Stimulated activated CD8-positive, alpha-beta memory T cell treated with anti-CD3 and anti-CD28 coated beads, Interleukin-4, amount 100 ng/mL, for 1 hour (primary cell): Measurements from ENCODE around the gene PCDHGA12.

Source experiments
- DNase-seq, 2 donors: peaks; one replicate each; pipeline ENCODE4 v3.0.0-alpha.2; 2020; ENCODE audit warnings: low read depth in 2 of 2, low spot score in 1 of 2

Gene PCDHGA12

DNA sequence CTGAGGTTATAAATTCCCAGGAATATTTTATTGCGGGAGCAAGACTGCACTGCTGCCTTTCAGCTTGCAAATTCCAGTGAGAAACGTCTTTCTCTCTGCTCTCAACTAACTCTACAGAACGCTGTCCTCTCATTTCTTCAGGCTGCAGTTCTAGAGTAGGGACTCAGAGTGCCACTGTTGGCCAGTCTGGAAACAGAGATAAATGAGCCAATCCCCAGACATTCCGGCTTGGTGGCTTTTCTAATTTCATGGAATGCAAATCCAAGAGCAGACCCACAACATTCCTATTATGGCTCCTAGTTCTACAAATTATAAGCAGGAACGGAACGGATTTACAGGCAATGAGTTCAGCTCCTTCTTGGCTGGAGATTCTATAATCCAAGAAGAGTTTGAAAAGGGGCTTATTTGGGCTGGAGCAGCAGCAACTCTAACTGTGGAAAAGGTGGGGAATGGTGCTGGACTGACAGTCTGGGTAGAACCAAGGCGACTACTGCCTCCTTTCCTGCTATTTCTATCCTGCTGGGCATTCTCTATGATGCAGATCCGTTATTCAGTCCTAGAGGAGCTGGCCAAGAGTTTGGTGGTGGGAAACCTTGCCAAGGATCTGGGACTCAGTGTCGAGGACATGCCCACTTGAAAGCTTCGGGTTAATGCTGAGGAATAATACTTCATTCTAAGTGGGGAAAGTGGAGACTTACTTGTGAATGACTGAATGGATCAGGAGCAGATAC lies 9.3 kb downstream of the PCDHGA12 start:
- no peak for DNase-seq

DNA sequence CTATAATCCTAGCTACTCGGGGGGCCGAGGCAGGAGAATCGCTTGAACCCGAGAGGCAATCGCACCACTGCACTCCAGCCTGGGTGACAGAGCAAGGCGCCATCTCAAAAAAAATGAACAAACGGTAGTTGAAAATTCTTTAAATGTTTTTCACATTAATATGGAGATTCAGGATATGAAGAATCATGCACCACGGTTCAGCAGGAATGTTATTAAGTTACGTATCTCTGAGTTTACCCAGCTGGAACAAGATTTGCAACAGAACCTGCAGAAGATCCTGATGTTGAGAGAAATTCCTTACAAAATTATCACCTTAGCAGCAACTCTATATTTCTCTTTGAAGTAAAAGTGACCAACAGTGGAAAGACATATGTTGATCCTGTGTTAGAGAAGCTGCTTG lies 10.0 kb downstream of the PCDHGA12 start:
- no peak for DNase-seq

DNA sequence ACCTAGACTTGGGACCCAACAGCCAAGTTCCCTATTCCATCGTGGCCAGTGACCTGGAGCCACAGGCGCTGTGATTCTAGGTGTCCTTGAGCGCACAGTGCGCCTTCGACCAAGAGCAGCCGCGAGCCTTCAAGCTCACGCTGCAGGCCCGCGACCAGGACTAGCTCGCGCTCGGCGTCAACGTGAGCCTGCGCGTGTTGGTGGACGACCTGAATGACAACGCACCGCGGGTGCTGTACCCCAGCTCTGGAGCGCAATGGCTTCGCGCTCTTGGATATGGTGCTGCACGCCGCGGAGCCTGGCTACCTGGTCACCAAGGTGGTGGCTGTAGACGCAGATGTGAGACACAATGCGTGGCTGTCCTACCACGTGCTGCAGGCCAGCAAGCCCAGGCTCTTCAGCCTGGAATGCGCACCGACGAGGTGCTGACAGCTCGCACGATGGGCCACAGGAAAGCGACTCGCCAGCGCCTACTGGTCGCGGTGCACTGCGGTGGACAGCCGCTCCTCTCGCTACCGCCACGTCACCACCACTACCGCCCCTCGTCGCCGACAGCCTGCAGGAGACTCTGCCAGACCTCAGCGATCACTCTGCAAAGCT lies 11.4 kb downstream of the PCDHGA12 start:
- no peak for DNase-seq

DNA sequence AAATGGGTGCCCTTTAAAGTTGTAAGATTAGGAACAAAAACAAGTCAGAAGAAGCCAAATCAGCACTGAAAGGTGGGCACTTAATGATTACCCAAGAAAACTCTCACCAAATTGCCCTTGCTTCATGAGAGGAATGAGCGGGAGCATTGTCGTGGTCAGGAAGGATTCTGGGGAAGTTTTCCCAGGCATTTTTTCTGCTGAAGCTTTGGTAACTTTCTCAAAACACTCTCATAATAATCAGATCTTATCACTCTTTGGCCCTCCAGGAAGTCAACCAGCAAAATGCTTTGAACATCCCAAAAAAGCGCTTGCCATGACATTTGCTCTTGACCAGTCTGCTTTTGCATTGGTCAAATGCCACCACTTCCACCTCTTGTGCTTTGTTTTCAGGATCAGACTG lies 35.0 kb downstream of the PCDHGA12 start:
- no peak for DNase-seq

DNA sequence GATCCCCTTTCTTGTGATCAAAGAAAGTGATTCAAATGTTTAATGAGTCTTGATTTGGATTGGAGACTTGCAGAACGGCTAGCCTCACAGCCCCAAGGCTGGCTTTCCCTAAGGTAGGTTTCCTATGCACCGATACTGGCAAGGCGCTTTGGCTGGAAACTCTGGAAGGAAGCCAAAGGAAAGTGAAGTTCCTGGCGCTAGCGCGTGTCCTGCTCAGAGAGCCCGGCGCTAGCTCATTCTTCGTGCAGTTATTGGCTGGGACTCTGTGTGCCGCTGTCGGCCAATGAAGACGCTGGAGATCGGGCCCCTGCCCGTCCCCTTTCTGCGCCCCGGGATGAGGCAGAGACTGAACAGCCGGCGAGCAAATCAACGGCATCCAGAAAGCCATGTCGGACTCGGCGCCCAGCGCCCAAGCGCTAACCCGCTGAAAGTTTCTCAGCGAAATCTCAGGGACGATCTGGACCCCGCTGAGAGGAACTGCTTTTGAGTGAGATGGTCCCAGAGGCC lies 45.4 kb downstream of the PCDHGA12 start, which contains the start of gene PCDHGC3:
Gene PCDHGC3 (plus strand): TSS at position 342 of the 507 bp plus-strand sequence. CDS start 151 bp downstream, at position 493.
- DNase-seq: no peak

DNA sequence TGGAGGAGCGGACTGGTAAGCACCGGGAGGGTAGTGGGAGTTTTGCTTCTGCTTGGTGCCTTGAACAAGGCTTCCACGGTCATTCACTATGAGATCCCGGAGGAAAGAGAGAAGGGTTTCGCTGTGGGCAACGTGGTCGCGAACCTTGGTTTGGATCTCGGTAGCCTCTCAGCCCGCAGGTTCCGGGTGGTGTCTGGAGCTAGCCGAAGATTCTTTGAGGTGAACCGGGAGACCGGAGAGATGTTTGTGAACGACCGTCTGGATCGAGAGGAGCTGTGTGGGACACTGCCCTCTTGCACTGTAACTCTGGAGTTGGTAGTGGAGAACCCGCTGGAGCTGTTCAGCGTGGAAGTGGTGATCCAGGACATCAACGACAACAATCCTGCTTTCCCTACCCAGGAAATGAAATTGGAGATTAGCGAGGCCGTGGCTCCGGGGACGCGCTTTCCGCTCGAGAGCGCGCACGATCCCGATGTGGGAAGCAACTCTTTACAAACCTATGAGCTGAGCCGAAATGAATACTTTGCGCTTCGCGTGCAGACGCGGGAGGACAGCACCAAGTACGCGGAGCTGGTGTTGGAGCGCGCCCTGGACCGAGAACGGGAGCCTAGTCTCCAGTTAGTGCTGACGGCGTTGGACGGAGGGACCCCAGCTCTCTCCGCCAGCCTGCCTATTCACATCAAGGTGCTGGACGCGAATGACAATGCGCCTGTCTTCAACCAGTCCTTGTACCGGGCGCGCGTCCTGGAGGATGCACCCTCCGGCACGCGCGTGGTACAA lies 46.0 kb downstream of the PCDHGA12 start:
- no peak for DNase-seq

DNA sequence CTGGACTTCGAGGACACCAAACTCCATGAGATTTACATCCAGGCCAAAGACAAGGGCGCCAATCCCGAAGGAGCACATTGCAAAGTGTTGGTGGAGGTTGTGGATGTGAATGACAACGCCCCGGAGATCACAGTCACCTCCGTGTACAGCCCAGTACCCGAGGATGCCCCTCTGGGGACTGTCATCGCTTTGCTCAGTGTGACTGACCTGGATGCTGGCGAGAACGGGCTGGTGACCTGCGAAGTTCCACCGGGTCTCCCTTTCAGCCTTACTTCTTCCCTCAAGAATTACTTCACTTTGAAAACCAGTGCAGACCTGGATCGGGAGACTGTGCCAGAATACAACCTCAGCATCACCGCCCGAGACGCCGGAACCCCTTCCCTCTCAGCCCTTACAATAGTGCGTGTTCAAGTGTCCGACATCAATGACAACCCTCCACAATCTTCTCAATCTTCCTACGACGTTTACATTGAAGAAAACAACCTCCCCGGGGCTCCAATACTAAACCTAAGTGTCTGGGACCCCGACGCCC lies 46.8 kb downstream of the PCDHGA12 start:
- DNase-seq: no peak

DNA sequence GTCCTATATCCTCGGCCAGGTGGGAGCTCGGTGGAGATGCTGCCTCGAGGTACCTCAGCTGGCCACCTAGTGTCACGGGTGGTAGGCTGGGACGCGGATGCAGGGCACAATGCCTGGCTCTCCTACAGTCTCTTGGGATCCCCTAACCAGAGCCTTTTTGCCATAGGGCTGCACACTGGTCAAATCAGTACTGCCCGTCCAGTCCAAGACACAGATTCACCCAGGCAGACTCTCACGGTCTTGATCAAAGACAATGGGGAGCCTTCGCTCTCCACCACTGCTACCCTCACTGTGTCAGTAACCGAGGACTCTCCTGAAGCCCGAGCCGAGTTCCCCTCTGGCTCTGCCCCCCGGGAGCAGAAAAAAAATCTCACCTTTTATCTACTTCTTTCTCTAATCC lies 47.5 kb downstream of the PCDHGA12 start:
- DNase-seq: no peak

DNA sequence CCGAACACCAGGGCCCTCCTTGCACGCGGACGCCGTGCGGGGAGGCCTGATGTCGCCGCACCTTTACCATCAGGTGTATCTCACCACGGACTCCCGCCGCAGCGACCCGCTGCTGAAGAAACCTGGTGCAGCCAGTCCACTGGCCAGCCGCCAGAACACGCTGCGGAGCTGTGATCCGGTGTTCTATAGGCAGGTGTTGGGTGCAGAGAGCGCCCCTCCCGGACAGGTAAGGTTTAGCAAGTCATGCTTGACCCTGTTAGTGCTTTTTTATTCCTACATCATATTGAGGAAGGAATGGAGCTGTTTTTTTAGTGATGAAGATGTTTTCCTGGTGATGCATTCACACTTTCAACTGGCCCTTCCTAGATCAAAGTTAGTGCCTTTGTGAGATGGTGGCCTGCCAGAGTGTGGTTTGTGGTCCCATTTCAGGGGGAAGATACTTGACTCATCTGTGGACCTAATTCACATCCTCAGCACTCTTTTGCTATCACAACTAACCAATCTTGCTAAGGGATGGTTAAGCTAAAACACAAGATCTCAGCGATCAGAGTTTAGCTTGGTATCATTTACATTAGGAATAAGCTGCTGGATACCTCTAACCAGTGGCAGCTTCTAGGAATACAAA lies 48.1 kb downstream of the PCDHGA12 start:
- DNase-seq: no peak

DNA sequence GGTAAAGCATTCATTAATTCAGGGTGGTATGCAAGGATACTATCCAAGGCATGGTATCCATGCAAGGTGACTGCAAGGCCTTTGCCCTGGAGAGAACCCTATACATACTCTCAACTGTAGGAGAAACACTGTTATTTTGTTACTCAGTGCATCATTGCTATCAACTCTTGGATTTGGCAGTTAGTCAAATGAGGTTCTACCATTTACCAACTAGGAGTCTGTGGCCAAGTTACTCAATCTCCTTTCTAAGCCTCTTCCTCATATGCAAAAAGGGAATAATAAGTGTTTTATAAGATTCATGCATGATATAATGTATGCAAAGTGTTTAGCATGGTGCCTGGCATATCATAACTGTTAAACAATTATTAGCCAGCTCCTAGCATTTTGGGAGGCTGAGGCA lies 49.5 kb downstream of the PCDHGA12 start:
- DNase-seq: no peak
